ENCODE measurements around the gene BMP15. TPM values are rescaled to one million over a fixed set of nuclear protein-coding genes. Genes with fewer than 3 reads are reported as not detected.

Gene BMP15
- total and polyA plus RNA-seq, 8 donors: not detected

DNA sequence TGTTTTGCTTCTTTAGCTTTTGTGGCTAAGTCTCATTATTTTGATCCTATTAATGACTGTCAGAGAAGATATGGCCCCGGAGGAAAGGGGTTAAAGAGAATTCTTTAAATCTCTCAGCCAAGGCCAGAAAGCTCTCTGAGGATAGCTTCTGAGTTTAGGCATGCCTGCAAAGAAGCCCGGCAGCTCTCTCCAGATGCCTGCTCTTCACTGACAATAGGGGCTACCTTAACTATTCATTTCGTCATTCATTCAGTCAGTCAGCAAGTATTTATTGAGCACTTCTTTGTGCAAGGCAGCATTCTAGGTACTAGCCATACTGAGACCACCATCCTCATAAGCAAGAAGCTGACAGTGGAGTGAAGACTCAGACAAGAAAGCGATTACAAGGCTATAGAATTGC, 34.0 kb upstream of the BMP15 start:
- WGBS, 5 donors: 60 to 75% (median 62%) methylated on average over 4 of the region's 4 CpGs
- intact Hi-C loops (cut with DNase I; ENCODE audit: low total_unique reads): no loop called here

GRCh38 chrX:50877310-50877709, 33.2 kb upstream of the BMP15 start:
- 78 to 94% (median 85%) methylated on average over 6 of the region's 6 CpGs for WGBS, 5 donors
- Histone ChIP-seq H3K4me3 (no peak overlapping the region), H3K27me3 (peaks cover 0 to 3% (median 0%) of the 10 kb centered on the region in 3 donors), H3K36me3 (no peaks in the 10 kb centered on the region), H3K4me1 (no peaks in the 10 kb centered on the region), H3K9me3 (no peaks in the 10 kb centered on the region), H3K27ac (no peak overlapping the region)
- no peak for TF ChIP-seq EP300 (IDR thresholded peaks at IDR 0.05)
- TF ChIP-seq POLR2A (IDR thresholded peaks at IDR 0.05): no peak
- TF ChIP-seq CTCF (IDR thresholded peaks at IDR 0.05): no peak
- no peak for TF ChIP-seq POLR2AphosphoS5 (IDR thresholded peaks at IDR 0.05)
- intact Hi-C loops (cut with DNase I; ENCODE audit: low total_unique reads): no loop called here
- DNase-seq: no peak

More for the DNA sequence above, 34.0 kb upstream of the BMP15 start:
- Histone ChIP-seq H3K9me3 (no peaks in the 10 kb centered on the region), H3K27me3 (peaks cover 0 to 3% (median 0%) of the 10 kb centered on the region in 3 donors), H3K27ac (no peak overlapping the region), H3K4me1 (no peaks in the 10 kb centered on the region), H3K4me3 (no peak overlapping the region), H3K36me3 (no peaks in the 10 kb centered on the region)
- TF ChIP-seq EP300 (IDR thresholded peaks at IDR 0.05) (no peak), POLR2A (IDR thresholded peaks at IDR 0.05) (no peak)
- no peak for DNase-seq

GRCh38 chrX:50881028-50881427, 29.5 kb upstream of the BMP15 start:
- Histone ChIP-seq H3K27ac (no peak overlapping the region), H3K27me3 (no peaks in the 10 kb centered on the region), H3K4me3 (no peak overlapping the region), H3K9me3 (no peaks in the 10 kb centered on the region), H3K4me1 (no peaks in the 10 kb centered on the region), H3K36me3 (no peaks in the 10 kb centered on the region)
- TF ChIP-seq CTCF (IDR thresholded peaks at IDR 0.05) (no peak), POLR2A (IDR thresholded peaks at IDR 0.05) (no peak), POLR2AphosphoS5 (IDR thresholded peaks at IDR 0.05) (no peak), EP300 (IDR thresholded peaks at IDR 0.05) (no peak)
- intact Hi-C loops (cut with DNase I; ENCODE audit: low total_unique reads): no loop called here
- no peak for DNase-seq

- H3K4me1 ChIP-seq: no peaks in the 10 kb centered on the region
- 57 to 73% (median 67%) methylated on average over 1 to 2 of the region's 2 CpGs for WGBS, 5 donors
- no peak overlapping the region for H3K27ac ChIP-seq
- TF ChIP-seq CTCF (IDR thresholded peaks at IDR 0.05): no peak
- TF ChIP-seq POLR2A (IDR thresholded peaks at IDR 0.05): no peak
- no peak for TF ChIP-seq EP300 (IDR thresholded peaks at IDR 0.05)
- TF ChIP-seq POLR2AphosphoS5 (IDR thresholded peaks at IDR 0.05): no peak
- H3K4me3 ChIP-seq: no peak overlapping the region
- H3K9me3 ChIP-seq: peaks cover 0 to 20% (median 7%) of the 10 kb centered on the region in 4 donors
- intact Hi-C loops (cut with DNase I; ENCODE audit: low total_unique reads): no loop called here
- DNase-seq: no peak
- no peaks in the 10 kb centered on the region for H3K36me3 ChIP-seq
- peaks cover 0 to 6% (median 0%) of the 10 kb centered on the region in 3 donors for H3K27me3 ChIP-seq
Observed at GRCh38 chrX:50888884-50889283, 21.7 kb upstream of the BMP15 start.

DNA sequence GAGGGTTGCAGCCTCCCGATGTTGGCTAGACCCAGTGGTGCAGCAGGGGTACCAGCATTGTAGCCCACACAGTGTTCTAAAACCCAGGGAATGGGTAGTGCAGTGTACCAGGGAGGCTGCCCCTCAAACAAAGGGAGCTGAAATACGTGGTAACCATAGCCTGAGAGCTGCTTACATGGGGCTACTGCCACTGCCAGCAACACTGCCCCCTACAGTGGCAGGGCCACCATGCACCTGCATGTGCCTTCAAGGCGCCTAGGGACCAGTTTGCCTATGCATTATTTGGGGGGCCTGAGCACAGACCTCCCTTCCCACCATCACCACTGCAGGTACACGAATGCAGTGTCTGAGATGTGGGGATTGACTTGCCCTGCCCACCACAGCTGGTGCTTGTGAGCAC, 21.0 kb upstream of the BMP15 start:
- Histone ChIP-seq H3K27ac (no peak overlapping the region), H3K27me3 (peaks cover 0 to 6% (median 0%) of the 10 kb centered on the region in 3 donors), H3K36me3 (no peaks in the 10 kb centered on the region), H3K4me3 (no peak overlapping the region), H3K4me1 (no peaks in the 10 kb centered on the region), H3K9me3 (peaks cover 0 to 20% (median 7%) of the 10 kb centered on the region in 4 donors)
- DNase-seq: no peak
- intact Hi-C loops (cut with DNase I; ENCODE audit: low total_unique reads): no loop called here
- TF ChIP-seq POLR2AphosphoS5 (IDR thresholded peaks at IDR 0.05) (no peak), CTCF (IDR thresholded peaks at IDR 0.05) (no peak), EP300 (IDR thresholded peaks at IDR 0.05) (no peak), POLR2A (IDR thresholded peaks at IDR 0.05) (no peak)
- 59 to 82% (median 69%) methylated on average over 4 of the region's 4 CpGs; no CpG with 5 or more reads in 1 of the 5 donors for WGBS, 5 donors

Measured in stomach (tissue), 9 donors.